ENCODE data around the gene LIMK1.

- TF ChIP-seq CTCF (IDR thresholded peaks at IDR 0.05; ENCODE audit: low read length), result no peak
- TF ChIP-seq EZH2 (optimal IDR thresholded peaks at IDR 0.05; ENCODE audit: low read depth, low read length), result no peak
Observed at GRCh38 chr7:74064696-74065095, 18.9 kb upstream of the LIMK1 start.
